Muscle of back (tissue), 11 donors: ENCODE results near the gene OST4. TPM values are rescaled to one million over a fixed set of nuclear protein-coding genes. Genes with fewer than 3 reads are reported as not detected.
A peak's percentile ranks its signal among the peaks of the same experiment; 100 is the strongest.
"Not testable (repeated sequence)": the region's sequence is repeated elsewhere in the genome, so short reads cannot be mapped to it uniquely, and the experiment has no call there.

Source experiments
- DNase-seq, 3 donors: peaks; one replicate each; pipeline versions ENCODE4 v3.0.0 to v3.0.0-alpha.2; 2013
- polyA plus RNA-seq, 10 donors: library from polyadenylated mRNA; unstranded; fragments of 120-200 nt; gene quantifications; one replicate each; pipeline ENCODE4 v1.2.1, GENCODE V29; 2013; ENCODE audit not compliant: insufficient read length in 10 of 10

OST4 gene
- polyA plus RNA-seq, 10 donors: 208 to 290 (median 237) TPM

- DNase-seq: no peak
Measured at GRCh38 chr2:27081984-27082772, 10.7 kb upstream of the OST4 start.

DNA sequence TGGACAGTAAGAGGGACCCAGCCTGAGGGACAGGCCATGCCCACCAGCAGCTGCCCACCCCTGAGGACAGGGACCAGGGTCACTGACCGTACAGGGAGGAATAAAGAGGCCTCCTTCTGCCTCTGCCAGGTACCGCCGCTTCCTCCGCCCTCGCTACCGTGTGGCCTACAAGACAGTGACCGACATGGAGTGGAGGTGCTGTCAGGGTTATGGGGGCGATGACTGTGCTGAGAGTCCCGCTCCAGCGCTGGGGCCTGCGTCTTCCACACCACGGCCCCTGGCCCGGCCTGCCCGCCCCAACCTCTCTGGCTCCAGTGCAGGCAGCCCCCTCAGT lies 9.1 kb upstream of the OST4 start:
- DNase-seq: no peak

- DNase-seq: no peak
Measured at GRCh38 chr2:27080140-27080469, 8.7 kb upstream of the OST4 start.

DNA sequence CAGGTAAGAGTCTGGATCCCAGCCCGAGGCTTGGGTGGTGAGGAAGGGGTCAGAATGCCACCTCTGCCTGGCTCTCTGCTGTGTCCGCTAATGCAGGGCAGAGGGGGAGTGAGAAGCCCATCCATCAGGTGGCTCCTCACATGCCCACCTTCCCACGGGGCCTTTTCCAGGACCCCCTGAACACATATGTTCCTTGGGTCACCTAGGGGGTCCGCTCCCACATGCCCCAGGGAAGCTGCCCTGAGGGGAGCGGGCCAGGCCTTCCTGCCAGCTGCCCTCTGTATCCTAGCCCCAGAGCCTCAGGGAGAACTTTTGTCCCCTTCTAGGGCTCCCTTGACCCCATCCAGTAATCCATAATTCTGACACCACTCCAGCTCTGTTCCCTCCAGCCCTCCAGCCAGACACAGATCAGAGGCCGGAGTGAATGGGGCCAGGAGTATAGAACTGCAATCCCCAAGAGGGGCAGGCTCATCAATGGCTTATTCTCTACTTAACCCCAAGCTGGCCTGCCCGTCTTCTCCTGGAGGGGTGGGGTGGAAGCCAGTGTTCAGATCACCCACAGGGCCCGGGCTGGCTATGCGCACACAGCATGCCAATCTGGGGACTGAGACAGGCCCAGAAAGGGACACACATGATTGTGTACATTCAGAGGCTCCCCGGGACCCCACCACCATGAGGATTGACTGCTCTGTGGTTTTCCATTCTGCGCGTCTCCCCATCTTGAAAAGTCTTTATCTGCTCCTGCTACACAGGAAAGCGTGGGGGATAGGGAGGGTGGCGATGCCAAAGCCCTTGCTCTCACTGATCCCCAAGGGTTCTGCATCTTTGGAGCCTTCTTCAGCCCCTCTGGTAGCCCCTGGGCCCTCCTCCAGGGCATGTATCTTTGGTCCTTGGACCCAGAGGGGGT lies 8.0 kb upstream of the OST4 start:
- peak in 1 of 3 donors; percentile 50 for DNase-seq

DNA sequence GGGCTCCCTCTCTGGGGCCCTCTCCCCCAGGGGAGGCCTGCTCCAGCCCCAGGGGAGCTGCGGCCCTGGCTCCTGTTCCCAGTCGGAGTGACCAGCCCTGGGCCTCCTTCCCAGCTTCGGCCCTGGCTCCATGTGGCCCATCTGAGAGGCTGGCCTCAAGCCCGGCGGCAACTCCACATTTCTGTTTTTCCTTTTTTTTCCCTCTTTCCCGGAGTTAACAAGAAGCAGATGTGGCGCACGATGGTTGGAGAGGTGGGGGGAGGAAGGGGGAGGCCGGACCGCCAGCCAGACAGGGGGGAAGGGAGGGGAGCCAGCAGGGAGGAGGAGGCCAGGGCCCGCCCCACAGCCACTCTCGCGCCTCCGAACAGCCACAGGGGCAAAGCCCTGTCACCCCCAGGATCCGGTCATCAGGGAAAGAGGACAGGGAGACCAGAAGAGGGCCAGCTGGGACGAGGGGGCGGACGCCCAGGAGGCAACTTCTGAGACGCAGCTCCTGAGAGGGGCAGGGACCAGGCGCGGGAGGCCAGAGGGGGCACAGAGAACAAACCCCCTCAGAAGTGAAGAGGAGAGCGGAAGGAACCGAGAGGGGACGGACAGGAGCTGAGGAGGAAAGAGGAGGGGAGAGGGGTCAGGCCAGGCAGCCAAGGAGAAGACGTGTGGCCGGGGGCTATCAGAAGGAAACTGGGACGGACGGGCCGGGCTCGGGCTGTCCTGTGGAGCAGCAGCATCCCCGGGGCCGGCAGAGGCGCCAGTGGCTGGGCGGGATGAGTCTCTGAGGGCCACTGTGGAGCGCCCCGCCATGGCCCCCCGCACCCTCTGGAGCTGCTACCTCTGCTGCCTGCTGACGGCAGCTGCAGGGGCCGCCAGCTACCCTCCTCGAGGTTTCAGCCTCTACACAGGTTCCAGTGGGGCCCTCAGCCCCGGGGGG lies 7.1 kb upstream of the OST4 start, which contains the start of gene EMILIN1:
EMILIN1 (plus strand) TSS at position 349 of the 928 bp plus-strand sequence; CDS start at position 800, 451 bp downstream.
- peak; percentile 94 to 97 (median 94) for DNase-seq

GRCh38 chr2:27077231-27077630 lies 5.8 kb upstream of the OST4 start:
- no peak for DNase-seq

GRCh38 chr2:27076323-27076722 lies 4.9 kb upstream of the OST4 start:
- no peak for DNase-seq

- not testable (repeated sequence) for DNase-seq
Measured at GRCh38 chr2:27075566-27075871, 4.1 kb upstream of the OST4 start.

- peak in 1 of 3 donors; percentile 63 for DNase-seq
Measured at GRCh38 chr2:27074738-27075565, 3.5 kb upstream of the OST4 start.

- no peak for DNase-seq
Measured at GRCh38 chr2:27073782-27074181, 2.3 kb upstream of the OST4 start.

GRCh38 chr2:27072920-27073319 lies 1.5 kb upstream of the OST4 start:
- peak in 1 of 3 donors; percentile 37 for DNase-seq

GRCh38 chr2:27071990-27072830 lies 756 bp upstream of the OST4 start:
- peak; percentile 75 to 90 (median 83) for DNase-seq

GRCh38 chr2:27070653-27071276 lies 689 bp downstream of the OST4 start:
- DNase-seq: no peak

GRCh38 chr2:27069961-27070618 lies 1.4 kb downstream of the OST4 start:
- DNase-seq: no peak

DNA sequence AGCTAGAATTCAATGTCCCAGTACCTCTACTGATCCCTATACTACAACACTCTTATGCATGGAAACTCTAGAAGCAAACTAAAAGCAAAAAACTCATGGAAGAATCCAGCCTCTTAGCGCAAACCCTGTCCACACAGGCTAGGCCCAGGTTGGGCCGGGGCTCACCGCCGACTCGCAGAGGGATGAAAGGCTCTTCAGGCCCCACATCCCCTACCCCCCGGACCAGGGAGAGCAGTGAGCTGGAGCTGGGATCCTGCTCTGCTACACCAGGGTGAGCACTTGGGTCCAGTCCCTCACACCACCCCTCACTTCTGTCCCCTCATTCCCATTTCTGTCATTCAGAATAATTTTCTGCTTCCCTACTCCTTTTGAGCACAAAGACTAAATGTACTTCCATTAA lies 2.0 kb downstream of the OST4 start:
- no peak for DNase-seq

DNA sequence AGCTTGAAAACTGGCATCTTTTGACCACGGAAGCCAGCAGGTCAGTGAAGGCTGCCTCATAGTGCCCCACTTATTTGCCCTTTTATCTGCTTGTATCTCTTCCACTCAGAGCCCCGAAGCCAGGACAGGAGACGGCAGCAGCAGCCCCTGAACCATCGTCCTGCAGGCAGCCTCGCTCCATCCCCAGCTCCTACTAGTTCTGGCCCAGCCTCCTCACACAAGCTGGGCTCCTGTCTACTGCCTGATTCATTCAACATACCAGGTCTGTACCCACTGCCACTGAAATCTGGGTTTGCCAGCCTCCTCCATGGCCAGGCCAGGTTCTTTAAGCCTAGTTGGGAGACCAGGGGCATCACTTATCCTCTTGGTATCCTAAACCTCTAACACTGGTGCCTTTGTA lies 4.1 kb downstream of the OST4 start:
- DNase-seq: no peak

GRCh38 chr2:27065128-27065527 lies 6.3 kb downstream of the OST4 start:
- DNase-seq: no peak

DNA sequence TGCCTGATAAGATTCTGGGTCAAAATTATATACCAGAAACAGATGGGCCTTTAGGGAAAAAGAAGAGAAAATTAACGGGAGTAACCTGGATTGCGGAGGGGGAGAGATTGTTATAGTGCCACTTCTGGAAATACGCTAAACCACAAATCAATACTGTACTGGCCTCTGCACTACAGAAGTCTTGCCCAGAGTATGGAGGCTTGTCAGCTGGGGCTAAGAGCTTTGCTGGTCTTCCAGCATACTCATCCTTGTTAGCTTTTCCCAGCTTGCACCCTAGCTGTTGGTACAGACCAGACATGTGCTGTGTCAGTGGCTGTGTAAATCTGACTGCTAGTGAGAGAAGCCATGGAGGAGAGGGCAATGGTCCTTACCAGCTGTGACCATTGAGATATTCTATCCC lies 11.1 kb downstream of the OST4 start:
- DNase-seq: no peak
